SIG-M5 (cell line): ENCODE measurements around the gene ZNF138.
"Not testable (repeated sequence)": the region's sequence is repeated elsewhere in the genome, so short reads cannot be mapped to it uniquely, and the experiment has no call there.

Experiments used
- DNase-seq: peaks from one replicate; lab custom pipeline; 2025; lab: John Stamatoyannopoulos, UW

The ZNF138 gene

GRCh38 chr7:64794171-64794844 lies at the start of gene ZNF138:
TSS of gene ZNF138 (plus strand) at chr7:64794428. CDS start at chr7:64794569, 141 bp downstream.
- peak; percentile 62 for DNase-seq

GRCh38 chr7:64744680-64745079 lies 49.5 kb upstream of the ZNF138 start:
- DNase-seq = no peak

- DNase-seq = no peak
Observed at GRCh38 chr7:64747802-64748201, 46.4 kb upstream of the ZNF138 start.

GRCh38 chr7:64753032-64753431 lies 41.2 kb upstream of the ZNF138 start:
- DNase-seq = no peak

DNA sequence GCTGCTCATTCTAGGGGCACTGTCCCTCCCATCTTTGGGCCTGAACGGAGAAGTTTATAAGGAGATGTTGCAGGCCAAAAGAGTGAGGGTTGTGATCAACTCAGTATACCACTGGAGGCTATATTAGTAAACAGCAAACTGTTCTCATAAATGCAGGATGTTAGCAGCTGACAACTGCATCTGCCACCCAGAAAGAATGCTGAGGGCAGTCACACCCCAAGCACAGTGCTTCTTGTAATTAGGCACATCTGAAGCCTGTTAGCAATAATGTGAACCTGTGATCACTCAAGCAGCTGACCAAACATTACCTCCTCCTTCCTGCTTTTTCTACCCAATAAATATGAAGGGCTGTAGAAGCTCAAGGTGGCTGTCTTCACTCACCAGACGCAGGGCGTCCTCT lies 38.4 kb upstream of the ZNF138 start:
- DNase-seq = no peak

DNA sequence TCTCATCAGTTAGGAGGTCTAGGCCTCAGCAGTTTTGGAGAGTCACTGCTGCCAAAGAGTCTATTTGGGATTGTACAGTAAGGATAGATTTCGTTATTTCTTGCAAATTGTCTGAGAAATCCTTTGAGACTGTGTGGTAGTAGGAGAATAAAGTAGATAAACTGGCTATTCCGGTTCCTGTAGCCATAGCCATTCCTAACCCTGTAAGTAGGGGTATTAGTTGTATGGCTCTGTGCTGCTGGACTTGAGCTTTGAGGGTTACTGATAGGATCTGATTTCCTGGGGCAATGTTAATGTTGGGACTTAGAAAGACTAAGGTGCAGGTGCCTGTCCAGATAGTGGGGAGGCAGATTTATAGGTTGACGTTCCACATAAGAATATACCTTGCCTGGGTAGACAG lies 36.1 kb upstream of the ZNF138 start:
- DNase-seq = no peak

- DNase-seq = no peak
Observed at GRCh38 chr7:64768824-64769223, 25.4 kb upstream of the ZNF138 start.

DNA sequence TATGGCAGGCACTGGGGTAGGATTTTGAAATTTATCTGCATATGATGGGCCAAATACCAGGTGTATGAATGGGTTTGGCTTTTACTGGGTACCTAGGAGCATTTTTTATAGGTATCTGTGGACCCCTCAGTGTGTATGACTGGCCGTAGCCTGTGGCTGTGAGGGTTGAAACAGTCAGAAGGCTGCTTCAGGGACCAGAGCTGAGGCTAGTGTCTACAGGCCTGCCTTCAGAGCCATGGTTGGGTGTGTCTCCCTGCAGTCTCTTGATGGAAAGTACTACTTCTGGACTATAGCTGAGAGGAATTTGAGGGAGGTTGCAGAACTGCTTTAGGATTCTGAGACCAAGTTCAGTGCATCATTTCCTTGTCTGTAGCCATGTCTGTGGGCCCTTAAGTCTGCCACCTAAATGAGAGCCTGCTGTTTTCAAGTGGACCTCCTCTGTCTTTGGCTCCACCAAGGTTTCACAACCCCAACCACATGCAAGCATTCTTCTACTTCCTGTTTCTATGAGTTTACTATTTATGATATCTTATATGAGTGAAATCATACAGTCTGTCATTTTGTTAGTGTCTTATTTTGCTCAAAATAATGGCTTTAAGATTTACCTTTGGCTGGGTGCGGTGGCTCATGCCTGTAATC lies 19.9 kb upstream of the ZNF138 start:
- peak; percentile 5 for DNase-seq

- DNase-seq = no peak
Observed at GRCh38 chr7:64775289-64775688, 18.9 kb upstream of the ZNF138 start.

DNA sequence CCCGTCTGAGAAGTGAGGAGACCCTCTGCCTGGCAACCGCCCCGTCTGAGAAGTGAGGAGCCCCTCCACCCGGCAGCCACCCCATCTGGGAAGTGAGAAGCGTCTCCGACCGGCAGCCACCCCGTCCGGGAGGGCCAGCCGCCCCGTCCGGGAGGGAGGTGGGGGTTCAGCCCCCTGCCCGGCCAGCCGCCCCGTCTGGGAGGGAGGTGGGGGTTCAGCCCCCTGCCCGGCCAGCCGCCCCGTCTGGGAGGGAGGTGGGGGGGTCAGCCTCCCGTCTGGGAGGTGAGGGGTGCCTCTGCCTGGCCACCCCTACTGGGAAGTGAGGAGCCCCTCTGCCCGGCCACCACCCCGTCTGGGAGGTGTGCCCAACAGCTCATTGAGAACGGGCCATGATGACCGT lies 9.4 kb upstream of the ZNF138 start:
- not testable (repeated sequence) for DNase-seq

DNA sequence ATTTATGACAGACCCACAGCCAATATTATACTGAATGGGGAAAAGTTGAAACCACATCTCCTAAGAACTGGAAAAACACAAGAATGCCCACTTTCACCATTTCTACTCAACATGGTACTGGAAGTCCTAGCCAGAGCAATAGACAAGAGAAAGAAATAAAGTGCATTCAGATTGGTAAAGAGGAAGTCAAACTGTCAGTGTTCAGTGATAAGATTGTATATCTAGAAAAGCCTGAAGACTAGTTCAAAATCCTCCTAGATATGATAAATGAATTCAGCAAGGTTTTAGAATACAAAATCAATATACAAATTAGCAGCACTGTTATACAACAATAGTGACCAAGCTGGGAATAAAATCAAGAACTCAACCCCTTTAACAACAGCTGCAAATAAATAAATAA lies 6.9 kb upstream of the ZNF138 start:
- no peak for DNase-seq

GRCh38 chr7:64789241-64789640 lies 5.0 kb upstream of the ZNF138 start:
- DNase-seq = not testable (repeated sequence)

- DNase-seq = no peak
Observed at GRCh38 chr7:64793106-64793755, 997 bp upstream of the ZNF138 start.

- no peak for DNase-seq
Observed at GRCh38 chr7:64795176-64795575, 948 bp downstream of the ZNF138 start.

DNA sequence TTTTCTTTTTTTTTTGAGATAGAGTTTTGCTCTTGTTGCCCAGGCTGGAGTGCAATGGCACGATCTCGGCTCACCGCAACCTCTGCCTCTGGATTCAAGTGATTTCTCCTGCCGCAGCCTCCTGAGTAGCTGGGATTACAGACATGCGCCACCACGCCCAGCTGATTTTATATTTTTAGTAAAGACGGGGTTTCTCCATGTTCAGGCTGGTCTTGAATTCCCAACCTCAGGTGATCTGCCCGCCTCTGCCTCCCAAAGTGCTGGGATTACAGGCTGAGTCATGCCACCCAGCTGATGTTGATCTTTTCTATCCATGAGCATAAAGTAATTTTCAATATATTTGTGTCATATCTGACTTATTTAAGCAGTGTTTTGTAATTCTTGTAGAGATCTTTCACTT lies 4.9 kb downstream of the ZNF138 start:
- not testable (repeated sequence) for DNase-seq

GRCh38 chr7:64802699-64803098 lies 8.5 kb downstream of the ZNF138 start:
- DNase-seq = no peak

- DNase-seq = no peak
Observed at GRCh38 chr7:64807731-64808365, 13.6 kb downstream of the ZNF138 start.

- DNase-seq = no peak
Observed at GRCh38 chr7:64811767-64812166, 17.5 kb downstream of the ZNF138 start.

- DNase-seq = no peak
Observed at GRCh38 chr7:64830926-64831325, 36.7 kb downstream of the ZNF138 start.

- DNase-seq = no peak
Observed at GRCh38 chr7:64832136-64832535, 37.9 kb downstream of the ZNF138 start.

GRCh38 chr7:64834989-64835388 lies 40.8 kb downstream of the ZNF138 start:
- no peak for DNase-seq

DNA sequence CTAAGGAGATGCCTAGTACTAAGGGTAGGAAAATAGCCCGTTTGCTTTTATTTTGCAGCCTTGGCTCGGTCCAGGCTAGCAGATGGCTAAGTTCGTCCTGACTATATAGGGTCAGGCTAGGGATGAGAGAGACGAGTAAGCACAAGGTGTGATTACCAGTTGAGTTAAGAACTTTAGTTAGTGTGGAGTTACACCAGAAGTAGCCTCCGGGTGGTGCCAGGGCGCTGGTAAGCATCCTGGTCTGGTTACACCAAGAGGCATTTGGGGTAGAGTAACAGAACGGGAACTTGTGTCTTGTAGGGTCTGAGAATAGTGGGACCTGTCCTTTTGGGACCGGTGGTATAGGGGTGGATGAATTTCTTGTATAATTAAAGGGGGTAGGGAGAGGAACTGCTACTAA lies 41.6 kb downstream of the ZNF138 start:
- not testable (repeated sequence) for DNase-seq

- not testable (repeated sequence) for DNase-seq
Observed at GRCh38 chr7:64838051-64838450, 43.8 kb downstream of the ZNF138 start.
